ENCODE measurements around the gene NBR1.
"Not testable (repeated sequence)": the region's sequence is repeated elsewhere in the genome, so short reads cannot be mapped to it uniquely, and the experiment has no call there.

Gene NBR1

DNA sequence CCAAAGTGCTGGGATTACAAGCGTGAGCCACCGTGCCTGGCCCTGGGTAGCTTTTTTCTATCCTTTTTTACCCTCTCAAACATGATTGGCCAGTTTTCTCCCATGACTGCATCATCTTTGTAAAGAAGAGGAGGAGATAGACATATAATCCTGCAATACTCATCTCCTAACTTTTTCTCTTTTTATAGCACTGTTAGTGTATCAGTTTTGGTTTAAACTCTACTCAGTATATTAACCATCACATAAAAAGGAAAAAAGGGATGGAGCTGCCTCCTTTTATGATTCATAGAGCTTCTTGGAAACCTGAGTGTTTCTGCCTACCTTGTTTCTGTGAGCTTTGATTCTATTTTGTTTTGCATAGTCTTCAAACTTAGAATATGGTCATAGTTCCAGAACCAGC is 28.6 kb downstream of the NBR1 start:
- no peak overlapping the region for H3K9ac ChIP-seq (ENCODE audit: low read length)
- H3K18ac ChIP-seq (ENCODE audit: low read depth in 1 of 2, low read length in 2 of 2), result no peak overlapping the region
- H3K9me3 ChIP-seq (ENCODE audit: control insufficient read depth, low read length), result no peaks in the 10 kb centered on the region
- no peak overlapping the region for H4K8ac ChIP-seq (ENCODE audit: low read length)
- DNase-seq, result no peak
- H3K23ac ChIP-seq (ENCODE audit: low read length in 2 of 2), result no peak overlapping the region
- H3K4me2 ChIP-seq (ENCODE audit: low read length, poor library complexity, severe bottlenecking), result no peak overlapping the region
- H3K36me3 ChIP-seq (ENCODE audit: control insufficient read depth in 1 of 2, insufficient read depth in 2 of 2, low read depth in 1 of 2, low read length in 2 of 2), result peaks cover 64 to 97% of the 10 kb centered on the region in 2 experiments
- H2BK5ac ChIP-seq (ENCODE audit: low read depth, low read length, poor library complexity, severe bottlenecking), result no peak overlapping the region
- no peak overlapping the region for H2BK15ac ChIP-seq (ENCODE audit: low read depth, poor library complexity, severe bottlenecking)
- no peak overlapping the region for H2AK5ac ChIP-seq (ENCODE audit: low read length, severe bottlenecking)
- no peak overlapping the region for H2BK120ac ChIP-seq (ENCODE audit: low read depth, low read length)
- peaks cover 5% of the 10 kb centered on the region for H3K79me1 ChIP-seq (replicated peaks; ENCODE audit: low read length, poor library complexity, severe bottlenecking)
- H2BK12ac ChIP-seq (ENCODE audit: low read length in 2 of 2), result no peak overlapping the region
- H4K91ac ChIP-seq (ENCODE audit: low read length), result no peak overlapping the region
- no CpG with 5 or more reads among the region's 2 CpGs for WGBS
- no peak overlapping the region for H2AFZ ChIP-seq (ENCODE audit: low read depth, low read length)
- H3K4ac ChIP-seq (ENCODE audit: low read depth in 1 of 2, low read length in 2 of 2), result no peak overlapping the region
- no peak overlapping the region for H3K4me3 ChIP-seq (ENCODE audit: insufficient read depth in 1 of 2, low read depth in 1 of 2, low read length in 2 of 2)
- H3K14ac ChIP-seq (ENCODE audit: low read length in 2 of 2), result no peak overlapping the region
- no peak overlapping the region for H3K27ac ChIP-seq (ENCODE audit: low read length, poor library complexity, severe bottlenecking)
- H3K27me3 ChIP-seq (ENCODE audit: control insufficient read depth in 1 of 2, insufficient read depth in 1 of 2, low read length in 2 of 2), result no peaks in the 10 kb centered on the region
- H3K4me1 ChIP-seq (ENCODE audit: control insufficient read depth, insufficient read depth, low read depth, low read length), result no peaks in the 10 kb centered on the region

DNA sequence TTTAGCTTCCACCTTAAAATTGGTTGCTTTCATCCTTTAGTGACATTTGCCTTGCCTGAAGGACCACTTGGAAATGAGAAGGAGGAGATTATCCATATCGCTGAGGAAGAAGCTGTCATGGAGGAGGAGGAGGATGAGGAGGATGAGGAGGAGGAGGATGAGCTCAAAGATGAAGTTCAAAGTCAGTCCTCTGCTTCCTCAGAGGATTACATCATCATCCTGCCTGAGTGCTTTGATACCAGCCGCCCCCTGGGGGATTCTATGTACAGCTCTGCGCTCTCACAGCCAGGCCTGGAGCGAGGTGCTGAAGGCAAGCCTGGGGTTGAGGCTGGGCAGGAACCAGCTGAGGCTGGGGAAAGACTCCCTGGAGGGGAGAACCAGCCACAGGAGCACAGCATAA is 29.1 kb downstream of the NBR1 start:
- Histone ChIP-seq H3K14ac (ENCODE audit: low read length in 2 of 2) (no peak overlapping the region), H3K4me3 (ENCODE audit: insufficient read depth in 1 of 2, low read depth in 1 of 2, low read length in 2 of 2) (no peak overlapping the region), H3K4me2 (ENCODE audit: low read length, poor library complexity, severe bottlenecking) (no peak overlapping the region), H2BK5ac (ENCODE audit: low read depth, low read length, poor library complexity, severe bottlenecking) (no peak overlapping the region), H3K23ac (ENCODE audit: low read length in 2 of 2) (no peak overlapping the region), H3K27ac (ENCODE audit: low read length, poor library complexity, severe bottlenecking) (no peak overlapping the region), H3K18ac (ENCODE audit: low read depth in 1 of 2, low read length in 2 of 2) (no peak overlapping the region), H3K9me3 (ENCODE audit: control insufficient read depth, low read length) (no peaks in the 10 kb centered on the region), H4K91ac (ENCODE audit: low read length) (no peak overlapping the region), H3K4me1 (ENCODE audit: control insufficient read depth, insufficient read depth, low read depth, low read length) (no peaks in the 10 kb centered on the region), H2AFZ (ENCODE audit: low read depth, low read length) (no peak overlapping the region), H3K27me3 (ENCODE audit: control insufficient read depth in 1 of 2, insufficient read depth in 1 of 2, low read length in 2 of 2) (no peaks in the 10 kb centered on the region), H2BK15ac (ENCODE audit: low read depth, poor library complexity, severe bottlenecking) (no peak overlapping the region), H3K9ac (ENCODE audit: low read length) (no peak overlapping the region), H2BK120ac (ENCODE audit: low read depth, low read length) (no peak overlapping the region), H4K8ac (ENCODE audit: low read length) (no peak overlapping the region), H2BK12ac (ENCODE audit: low read length in 2 of 2) (no peak overlapping the region), H3K36me3 (ENCODE audit: control insufficient read depth in 1 of 2, insufficient read depth in 2 of 2, low read depth in 1 of 2, low read length in 2 of 2) (peaks cover 64 to 96% of the 10 kb centered on the region in 2 experiments), H2AK5ac (ENCODE audit: low read length, severe bottlenecking) (no peak overlapping the region), H3K79me1 (replicated peaks; ENCODE audit: low read length, poor library complexity, severe bottlenecking) (peaks cover 5% of the 10 kb centered on the region), H3K4ac (ENCODE audit: low read depth in 1 of 2, low read length in 2 of 2) (no peak overlapping the region)
- WGBS, result 93% methylated on average over 4 of the region's 4 CpGs
- no peak for DNase-seq

DNA sequence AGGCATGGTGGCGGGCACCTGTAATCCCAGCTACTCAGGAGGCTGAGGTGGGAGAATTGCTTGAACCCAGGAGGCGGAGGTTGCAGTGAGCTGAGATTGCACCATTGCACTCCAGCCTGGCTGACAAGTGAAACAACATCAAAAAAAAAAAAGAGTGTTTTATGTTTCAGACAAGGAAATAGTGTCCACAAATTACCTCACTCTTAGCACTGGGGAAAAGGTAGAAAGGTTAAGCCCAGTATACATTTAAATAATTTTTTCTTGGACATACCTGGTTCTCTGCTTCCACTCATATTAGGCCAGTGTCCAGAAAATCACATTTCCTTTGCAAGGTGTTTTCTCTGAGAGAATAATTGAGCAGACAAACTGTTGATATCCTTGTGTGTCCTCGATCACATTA is 32.0 kb downstream of the NBR1 start:
- H3K27ac ChIP-seq (ENCODE audit: low read length, poor library complexity, severe bottlenecking); H4K91ac ChIP-seq (ENCODE audit: low read length); H3K4me3 ChIP-seq (ENCODE audit: insufficient read depth in 1 of 2, low read depth in 1 of 2, low read length in 2 of 2); H3K27me3 ChIP-seq (ENCODE audit: control insufficient read depth in 1 of 2, insufficient read depth in 1 of 2, low read length in 2 of 2); H3K23ac ChIP-seq (ENCODE audit: low read length in 2 of 2); DNase-seq; H3K18ac ChIP-seq (ENCODE audit: low read depth in 1 of 2, low read length in 2 of 2); H2BK120ac ChIP-seq (ENCODE audit: low read depth, low read length); H4K8ac ChIP-seq (ENCODE audit: low read length); H3K4ac ChIP-seq (ENCODE audit: low read depth in 1 of 2, low read length in 2 of 2); H2AFZ ChIP-seq (ENCODE audit: low read depth, low read length); H3K4me1 ChIP-seq (ENCODE audit: control insufficient read depth, insufficient read depth, low read depth, low read length); H3K4me2 ChIP-seq (ENCODE audit: low read length, poor library complexity, severe bottlenecking); H2BK12ac ChIP-seq (ENCODE audit: low read length in 2 of 2); H3K9ac ChIP-seq (ENCODE audit: low read length); H3K9me3 ChIP-seq (ENCODE audit: control insufficient read depth, low read length); H2AK5ac ChIP-seq (ENCODE audit: low read length, severe bottlenecking); H2BK5ac ChIP-seq (ENCODE audit: low read depth, low read length, poor library complexity, severe bottlenecking); H3K79me1 ChIP-seq (replicated peaks; ENCODE audit: low read length, poor library complexity, severe bottlenecking); H2BK15ac ChIP-seq (ENCODE audit: low read depth, poor library complexity, severe bottlenecking); H3K14ac ChIP-seq (ENCODE audit: low read length in 2 of 2): not testable (repeated sequence)
- WGBS, result 100% methylated on average over 3 of the region's 3 CpGs
- peaks cover 59 to 92% of the 10 kb centered on the region in 2 experiments for H3K36me3 ChIP-seq (ENCODE audit: control insufficient read depth in 1 of 2, insufficient read depth in 2 of 2, low read depth in 1 of 2, low read length in 2 of 2)

DNA sequence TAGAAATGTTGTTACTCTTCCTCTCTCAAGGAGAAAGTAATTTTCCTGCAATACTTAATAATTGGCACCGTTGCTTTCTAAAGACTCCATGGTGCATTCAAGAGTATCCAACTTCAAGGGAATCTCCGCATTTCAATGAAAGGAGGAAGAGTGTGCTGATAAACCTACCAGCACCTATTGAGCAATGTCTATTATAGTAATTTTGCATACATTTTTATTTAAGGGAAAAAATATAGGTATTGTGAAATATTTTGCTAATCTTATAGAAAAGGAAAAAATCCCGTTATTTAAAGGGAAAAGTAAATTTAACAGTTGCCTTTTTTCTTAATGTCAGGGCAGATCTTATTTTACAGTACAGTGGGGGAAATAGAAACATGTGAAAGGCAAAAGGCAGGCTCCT is 39.6 kb downstream of the NBR1 start:
- H2BK12ac ChIP-seq (ENCODE audit: low read length in 2 of 2), result no peak overlapping the region
- no peak overlapping the region for H3K23ac ChIP-seq (ENCODE audit: low read length in 2 of 2)
- no peak for DNase-seq
- H3K4me1 ChIP-seq (ENCODE audit: control insufficient read depth, insufficient read depth, low read depth, low read length), result peaks cover 3% of the 10 kb centered on the region
- peak overlapping the region; percentile 94 for H3K9ac ChIP-seq (ENCODE audit: low read length)
- H3K18ac ChIP-seq (ENCODE audit: low read depth in 1 of 2, low read length in 2 of 2), result no peak overlapping the region
- H3K27ac ChIP-seq (ENCODE audit: low read length, poor library complexity, severe bottlenecking), result peak overlapping the region; percentile 23
- no peak overlapping the region for H2BK5ac ChIP-seq (ENCODE audit: low read depth, low read length, poor library complexity, severe bottlenecking)
- no peak overlapping the region for H2BK120ac ChIP-seq (ENCODE audit: low read depth, low read length)
- peak overlapping the region in 1 of 2 experiments; percentile 73 for H3K4me3 ChIP-seq (ENCODE audit: insufficient read depth in 1 of 2, low read depth in 1 of 2, low read length in 2 of 2)
- WGBS, result 100% methylated on average over 2 of the region's 3 CpGs
- H4K8ac ChIP-seq (ENCODE audit: low read length), result no peak overlapping the region
- peak overlapping the region; percentile 77 for H2AK5ac ChIP-seq (ENCODE audit: low read length, severe bottlenecking)
- no peak overlapping the region for H3K4me2 ChIP-seq (ENCODE audit: low read length, poor library complexity, severe bottlenecking)
- no peak overlapping the region for H2BK15ac ChIP-seq (ENCODE audit: low read depth, poor library complexity, severe bottlenecking)
- no peak overlapping the region for H2AFZ ChIP-seq (ENCODE audit: low read depth, low read length)
- H3K9me3 ChIP-seq (ENCODE audit: control insufficient read depth, low read length), result no peaks in the 10 kb centered on the region
- no peak overlapping the region for H3K14ac ChIP-seq (ENCODE audit: low read length in 2 of 2)
- no peak overlapping the region for H4K91ac ChIP-seq (ENCODE audit: low read length)
- peaks cover 21% of the 10 kb centered on the region for H3K79me1 ChIP-seq (replicated peaks; ENCODE audit: low read length, poor library complexity, severe bottlenecking)
- peaks cover 23 to 57% of the 10 kb centered on the region in 2 experiments for H3K36me3 ChIP-seq (ENCODE audit: control insufficient read depth in 1 of 2, insufficient read depth in 2 of 2, low read depth in 1 of 2, low read length in 2 of 2)
- H3K27me3 ChIP-seq (ENCODE audit: control insufficient read depth in 1 of 2, insufficient read depth in 1 of 2, low read length in 2 of 2), result no peaks in the 10 kb centered on the region
- H3K4ac ChIP-seq (ENCODE audit: low read depth in 1 of 2, low read length in 2 of 2), result no peak overlapping the region
